NCI-H2196 treated with DMSO at 0.1 percent for 48 hours (cell line): ENCODE data around the gene SNX33.
"Not testable (repeated sequence)": the region's sequence is repeated elsewhere in the genome, so short reads cannot be mapped to it uniquely, and the experiment has no call there.

Experiments used
- DNase-seq: peaks from one replicate; lab custom pipeline; 2025; ENCODE audit not compliant: unreplicated experiment; lab: John Stamatoyannopoulos, UW

The SNX33 gene

DNA sequence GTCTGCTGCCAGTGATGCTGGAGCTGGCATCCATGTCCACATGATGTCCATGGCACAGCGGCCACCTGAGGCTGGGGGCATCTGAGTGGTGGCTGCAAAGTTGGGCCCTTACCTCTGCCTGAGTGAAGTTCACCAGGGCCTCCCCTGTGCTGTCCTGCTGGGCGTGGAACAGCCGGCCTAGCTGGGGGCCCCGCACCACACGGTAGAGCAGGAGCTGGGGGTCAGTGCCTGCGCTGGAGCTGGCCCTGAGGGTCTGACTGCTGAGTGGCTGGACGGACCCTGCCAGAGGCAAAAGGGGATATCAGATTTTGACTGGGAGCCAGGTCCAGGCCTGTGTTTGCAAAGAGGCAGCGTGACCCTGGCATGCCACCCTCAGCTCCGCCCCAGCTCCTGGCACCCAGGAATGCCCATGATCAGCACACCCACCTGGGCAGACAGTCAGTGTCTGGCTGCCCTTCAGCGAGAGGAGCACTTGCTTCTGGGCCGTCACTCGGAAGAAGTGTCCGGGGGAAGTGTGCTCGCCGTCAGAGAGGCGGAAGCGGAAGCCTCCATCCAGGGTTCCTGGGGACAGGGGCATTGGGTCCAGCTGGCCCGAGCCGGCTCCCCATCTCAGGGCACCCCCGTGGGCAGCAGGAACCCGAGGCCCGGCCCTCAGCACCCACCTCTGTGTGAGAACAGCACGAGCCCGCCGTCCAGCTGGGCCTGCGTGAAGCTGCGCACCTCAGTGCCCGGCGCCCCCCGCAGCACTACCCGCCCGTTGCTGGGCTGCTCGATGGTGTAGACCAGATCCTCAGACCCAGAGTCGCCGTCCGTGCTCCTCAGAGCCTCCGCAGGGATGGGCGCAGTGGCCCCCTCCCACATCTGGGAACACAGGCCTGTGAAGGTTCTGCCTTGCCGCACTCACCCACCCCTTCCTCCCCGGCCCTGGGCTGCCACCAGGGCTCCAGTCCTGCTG is 34.7 kb downstream of the SNX33 start:
- no peak for DNase-seq

DNA sequence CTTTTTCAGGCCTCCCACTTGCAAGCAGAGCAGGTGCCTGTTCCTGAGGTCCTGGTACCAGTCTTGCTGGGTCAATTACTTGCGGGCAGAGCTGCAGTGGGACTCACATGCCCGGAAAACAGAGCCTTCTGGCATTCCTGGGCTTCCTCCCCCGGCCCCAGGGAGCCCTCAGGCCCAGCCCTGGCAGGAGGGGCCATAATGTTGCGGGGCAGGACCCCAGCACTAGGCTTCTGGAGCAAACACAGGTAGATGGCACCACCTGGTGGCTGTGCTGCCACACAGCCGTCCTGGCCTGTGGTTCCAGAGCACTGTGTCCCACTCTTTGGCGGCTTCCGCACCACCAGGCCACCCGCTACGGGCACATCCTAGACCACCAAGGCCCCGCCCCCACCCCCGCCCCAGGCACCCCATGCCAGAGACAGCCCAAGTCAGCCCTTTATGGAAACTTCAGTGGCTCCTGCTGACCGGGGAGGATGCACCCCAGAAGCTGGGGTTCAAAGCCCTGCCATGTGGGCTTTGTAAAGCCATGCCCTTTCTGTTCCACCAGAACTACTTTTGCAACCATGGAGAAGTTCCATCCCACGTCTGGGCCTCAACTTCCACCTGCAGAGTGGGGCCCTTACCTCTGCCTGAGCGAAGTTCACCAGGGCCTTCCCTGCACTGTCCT is 36.1 kb downstream of the SNX33 start:
- not testable (repeated sequence) for DNase-seq

DNA sequence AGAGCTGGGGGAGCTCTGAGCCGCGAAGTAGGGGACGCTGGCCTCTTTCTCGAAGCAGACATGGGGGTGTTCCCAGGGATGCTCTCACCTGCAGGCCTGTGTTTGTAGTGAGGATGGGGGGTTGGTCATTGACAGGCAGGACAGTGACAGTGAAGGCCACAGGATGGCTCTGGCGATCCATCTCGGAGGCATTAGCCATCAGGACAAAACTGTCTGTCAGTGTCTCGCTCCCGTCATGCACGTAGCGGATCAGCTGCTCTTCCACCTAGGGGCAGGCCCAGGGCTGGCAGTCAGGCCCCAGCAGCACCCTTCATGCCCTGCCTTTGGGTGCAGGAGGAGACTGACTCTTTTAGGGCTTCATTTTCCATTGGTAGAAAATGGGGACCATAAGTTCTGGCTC is 36.9 kb downstream of the SNX33 start:
- no peak for DNase-seq

DNA sequence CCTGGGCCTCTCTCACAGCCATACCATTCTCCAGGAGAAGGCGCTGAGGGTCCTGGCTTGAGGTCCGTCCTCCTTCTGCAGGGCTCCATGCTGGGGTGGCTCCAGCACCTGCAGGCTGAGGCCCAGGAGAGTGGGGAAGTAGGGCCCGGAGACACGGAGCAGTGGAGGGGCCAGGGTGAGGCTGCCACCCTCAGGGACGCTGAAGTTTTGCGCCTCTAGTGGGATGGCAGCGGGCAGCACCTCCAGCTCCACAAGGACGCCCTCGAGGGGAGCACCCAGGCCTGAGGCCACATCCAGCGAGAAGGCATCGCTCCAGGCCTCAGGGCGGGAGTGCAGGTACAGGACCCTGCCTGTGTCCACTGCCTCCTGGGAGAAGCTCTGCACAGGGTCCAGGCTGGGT is 37.5 kb downstream of the SNX33 start:
- DNase-seq: no peak

GRCh38 chr15:75686212-75686642 is 38.5 kb downstream of the SNX33 start:
- not testable (repeated sequence) for DNase-seq

DNA sequence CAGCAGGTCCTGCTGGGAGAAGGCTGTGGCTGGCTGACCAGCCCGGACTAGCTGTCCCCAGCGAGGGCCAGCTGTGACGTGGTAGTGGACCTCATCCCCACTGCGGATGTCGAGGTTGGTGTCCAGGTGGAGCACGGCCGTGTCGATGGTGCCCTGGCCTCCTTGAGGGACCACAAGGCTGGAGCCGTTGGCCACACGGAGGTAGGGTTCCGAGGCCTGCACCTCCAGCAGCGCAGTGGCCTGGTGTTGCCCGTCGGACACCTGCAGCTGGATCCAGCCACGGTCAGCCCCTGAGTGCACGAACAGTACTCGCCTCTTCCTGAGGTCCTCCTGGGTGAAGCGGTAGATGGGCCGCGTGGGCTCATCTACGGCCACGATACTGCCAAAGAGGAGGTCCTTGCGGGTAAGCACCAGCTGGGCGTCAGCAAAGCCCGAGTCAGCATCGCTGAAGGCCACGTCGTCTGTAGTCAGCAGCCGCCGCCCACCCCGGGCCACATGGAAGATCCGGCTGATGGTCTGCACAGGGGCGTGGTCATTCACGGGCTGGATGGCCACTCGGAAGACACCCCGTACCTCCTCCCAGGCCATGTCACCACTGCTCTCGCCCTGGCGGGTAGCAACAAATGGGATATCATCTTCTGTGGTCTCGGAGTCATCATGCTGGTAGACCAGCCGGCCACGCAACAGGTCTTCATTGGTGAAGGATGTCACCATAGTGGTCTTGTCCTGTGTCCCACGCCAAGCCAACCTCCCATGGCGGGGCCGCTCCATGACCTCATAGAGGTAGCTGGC is 40.0 kb downstream of the SNX33 start:
- no peak for DNase-seq

- DNase-seq: no peak
Observed at GRCh38 chr15:75688278-75688557, 40.5 kb downstream of the SNX33 start.

GRCh38 chr15:75688831-75689230 is 41.1 kb downstream of the SNX33 start:
- DNase-seq: no peak

- DNase-seq: not testable (repeated sequence)
Observed at GRCh38 chr15:75689429-75689828, 41.7 kb downstream of the SNX33 start.

- DNase-seq: not testable (repeated sequence)
Observed at GRCh38 chr15:75692311-75692710, 44.6 kb downstream of the SNX33 start.

DNA sequence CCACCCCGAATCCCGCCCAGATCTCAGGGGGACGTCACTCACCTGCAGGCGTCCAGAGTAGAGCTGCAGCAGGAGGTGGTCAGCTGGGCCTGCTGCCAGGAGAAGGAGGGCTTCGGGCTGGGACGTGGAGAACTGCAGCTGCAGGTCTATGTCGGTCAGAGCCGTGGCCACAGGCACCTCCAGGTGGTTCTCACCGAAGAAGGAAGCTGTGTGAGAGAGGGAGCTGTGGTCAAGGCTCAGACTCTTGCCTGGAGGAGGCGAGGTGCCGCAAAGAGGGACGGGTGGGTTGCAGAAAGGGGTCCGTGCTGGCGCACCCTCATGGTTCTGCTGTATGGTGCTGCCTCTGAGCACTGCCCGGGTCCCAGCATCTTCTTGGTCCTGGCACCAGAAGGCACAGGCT is 45.3 kb downstream of the SNX33 start:
- DNase-seq: not testable (repeated sequence)

DNA sequence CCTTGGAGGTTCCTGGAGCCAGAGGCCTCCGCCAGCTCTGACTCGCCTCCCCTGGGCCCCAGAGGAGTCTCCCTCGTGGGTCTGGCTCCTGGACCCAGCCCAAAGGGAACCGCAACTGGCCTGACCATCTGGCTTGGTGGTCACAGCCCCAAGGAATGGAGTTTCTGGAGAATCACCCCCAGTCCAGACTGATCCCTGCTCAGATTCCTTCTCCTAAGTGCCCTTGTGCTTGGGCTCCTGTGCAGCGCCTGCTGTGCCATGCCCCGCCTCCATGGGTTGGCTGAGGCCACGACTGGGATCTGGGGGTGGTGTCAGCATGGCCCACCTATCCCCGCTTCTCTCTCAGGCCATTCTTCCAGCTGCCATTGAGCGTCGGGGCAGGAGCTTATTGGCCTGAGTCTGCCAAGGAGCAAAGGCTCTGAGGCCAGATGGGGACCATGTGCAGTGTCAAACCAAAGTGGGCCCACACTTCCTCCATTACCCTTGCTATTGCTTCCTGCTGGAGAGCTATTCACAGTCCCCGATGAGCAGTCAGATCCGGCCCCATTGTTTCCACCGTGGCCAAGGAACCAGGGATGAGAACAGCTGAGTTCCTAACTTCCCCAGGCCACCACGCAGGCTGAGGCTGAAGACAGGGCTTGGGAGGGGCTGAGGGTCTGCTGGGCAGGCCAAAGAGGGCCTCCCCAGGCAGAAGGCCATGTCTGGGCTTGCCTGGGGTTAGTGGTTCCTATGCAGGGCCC is 46.0 kb downstream of the SNX33 start:
- DNase-seq: no peak

GRCh38 chr15:75694241-75695182 is 46.8 kb downstream of the SNX33 start:
- DNase-seq: peak; percentile 56

GRCh38 chr15:75695220-75695619 is 47.5 kb downstream of the SNX33 start:
- no peak for DNase-seq

GRCh38 chr15:75695634-75696310 is 48.1 kb downstream of the SNX33 start:
- no peak for DNase-seq

GRCh38 chr15:75696311-75696720 is 48.6 kb downstream of the SNX33 start:
- DNase-seq: no peak

DNA sequence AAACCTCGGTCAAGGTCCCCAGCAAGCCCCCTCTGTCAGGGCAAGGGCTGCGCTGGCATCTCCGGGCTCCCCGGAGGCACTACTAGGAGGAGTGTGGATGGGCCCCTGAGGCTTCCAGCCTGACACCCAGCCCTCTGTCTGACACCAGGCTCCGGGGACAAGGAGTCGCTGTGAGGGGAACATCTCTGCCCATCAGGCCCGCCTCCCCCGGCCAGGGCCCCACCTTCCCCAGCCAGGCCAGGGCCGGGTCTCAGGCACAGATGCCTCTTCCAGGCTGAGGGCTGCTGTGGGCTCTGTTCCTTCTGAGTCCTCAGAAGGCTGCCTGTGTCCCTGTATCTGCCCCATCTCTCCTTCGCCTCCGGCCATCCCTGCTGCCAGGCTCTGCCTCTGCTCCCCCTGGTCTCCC is 49.1 kb downstream of the SNX33 start:
- DNase-seq: no peak

GRCh38 chr15:75697523-75697922 is 49.8 kb downstream of the SNX33 start:
- no peak for DNase-seq
